B cell (primary cell): ENCODE measurements around the gene C19orf53. TPM values are rescaled to one million over a fixed set of nuclear protein-coding genes. Genes with fewer than 3 reads are reported as not detected.

Source experiments
- ATAC-seq: fragments of 200-7000 bp; cut with Tn5 transposase; one replicate; pipeline ENCODE4 v1.10.0; 2021; ENCODE audit warnings: low read depth, mild to moderate bottlenecking, moderate number of reproducible peaks, moderate library complexity
- CTCF ChIA-PET: fragments of 350-600 bp; sonication (Branson Sonifier 250); formaldehyde crosslinking; loops from one replicate; lab custom pipeline; 2021; ENCODE audit warnings: antibody characterized with exemption, inconsistent platforms; lab: Charles Lee
- POLR2A ChIA-PET: fragments of 350-600 bp; sonication (Branson Sonifier 250); formaldehyde crosslinking; loops from one replicate; lab custom pipeline; 2021; ENCODE audit warnings: antibody characterized with exemption; lab: Charles Lee
- DNase-seq: peaks from one replicate; pipeline ENCODE4 v3.0.0; 2013
- H2AFZ ChIP-seq: 2 replicates; pipeline ENCODE4 v1.6.1; 2012; ENCODE audit warnings: mild to moderate bottlenecking, low read depth, low read length; ENCODE audit not compliant: insufficient read depth, poor library complexity, severe bottlenecking
- H3K27ac ChIP-seq, 2 donors: 1 replicate in 1 of 2; 2 replicates in 1 of 2; pipeline ENCODE4 v1.5.1; 2012 to 2013; ENCODE audit warnings: low read length in 2 of 2, mild to moderate bottlenecking in 2 of 2, moderate library complexity in 1 of 2
- H3K27me3 ChIP-seq, 4 experiments: fragments of 200-600 bp in 1 of 4; sonication (generic) in 1 of 4; replicated peaks in 1 of 4; 1 replicate in 2 of 4; 2 replicates in 2 of 4; pipeline versions ENCODE4 v1.6.1 to v1.7.0; 2013 to 2016; ENCODE audit warnings: low read length in 3 of 4, mild to moderate bottlenecking in 2 of 4, mixed read lengths in 1 of 4, moderate library complexity in 1 of 4; ENCODE audit not compliant: insufficient read depth in 4 of 4, control insufficient read depth in 3 of 4; ENCODE audit errors: control extremely low read depth in 1 of 4
- H3K36me3 ChIP-seq, 2 experiments: replicated peaks in 1 of 2; 1 replicate in 1 of 2; 2 replicates in 1 of 2; pipeline versions ENCODE4 v1.6.1 to v1.7.1; 2013; ENCODE audit warnings: low read length in 1 of 2; ENCODE audit not compliant: insufficient read depth in 2 of 2, control insufficient read depth in 1 of 2; ENCODE audit errors: control extremely low read depth in 1 of 2, extremely low read depth in 1 of 2
- H3K4me1 ChIP-seq, 2 donors: fragments of 200-600 bp in 1 of 2; sonication (generic) in 1 of 2; 1 replicate in 1 of 2; 2 replicates in 1 of 2; pipeline versions ENCODE4 v1.5.1 to v1.6.1; 2013 to 2017; ENCODE audit warnings: low read length in 2 of 2; ENCODE audit not compliant: control insufficient read depth in 2 of 2, insufficient read depth in 2 of 2
- H3K4me2 ChIP-seq: replicated peaks from 2 replicates; pipeline ENCODE3; 2012; ENCODE audit warnings: mild to moderate bottlenecking, low read depth, low read length; ENCODE audit not compliant: poor library complexity, severe bottlenecking
- H3K4me3 ChIP-seq, 5 experiments: fragments of 200-600 bp in 1 of 5; sonication (generic) in 1 of 5; 1 replicate in 3 of 5; 2 replicates in 2 of 5; pipeline versions ENCODE4 v1.5.1 to v1.7.0; 2011 to 2016; ENCODE audit warnings: low read length in 4 of 5, mild to moderate bottlenecking in 4 of 5, low read depth in 2 of 5, control low read depth in 1 of 5, moderate library complexity in 1 of 5; ENCODE audit not compliant: insufficient read depth in 1 of 5; ENCODE audit errors: control extremely low read depth in 1 of 5, extremely low read depth in 1 of 5
- H3K79me2 ChIP-seq: fragments of 200-600 bp; sonication (generic); one replicate; pipeline ENCODE4 v1.6.0; 2016; ENCODE audit warnings: low read length; ENCODE audit not compliant: control insufficient read depth, insufficient read depth
- H3K9ac ChIP-seq: fragments of 200-600 bp; sonication (generic); 2 replicates; pipeline ENCODE4 v1.6.1; 2017; ENCODE audit warnings: mild to moderate bottlenecking, low read length, moderate library complexity
- H3K9me3 ChIP-seq, 3 donors: one replicate each; pipeline versions ENCODE4 v1.6.1 to v1.7.1; 2013; ENCODE audit warnings: low read length in 2 of 3; ENCODE audit not compliant: control insufficient read depth in 2 of 3, insufficient read depth in 1 of 3; ENCODE audit errors: control extremely low read depth in 1 of 3
- H4K20me1 ChIP-seq: 2 replicates; pipeline ENCODE4 v1.6.0; 2012; ENCODE audit warnings: mild to moderate bottlenecking, low read length; ENCODE audit not compliant: insufficient read depth, control insufficient read depth, poor library complexity, severe bottlenecking
- H3K27ac Mint-ChIP-seq: one replicate; pipeline ENCODE4 v1.8.0; 2021; ENCODE audit warnings: mixed read lengths
- H3K27me3 Mint-ChIP-seq: one replicate; pipeline ENCODE4 v1.8.0; 2021; ENCODE audit warnings: mixed read lengths
- H3K4me1 Mint-ChIP-seq: one replicate; pipeline ENCODE4 v1.8.0; 2021; ENCODE audit warnings: mixed read lengths
- H3K4me3 Mint-ChIP-seq: one replicate; pipeline ENCODE4 v1.8.0; 2021; ENCODE audit warnings: mixed read lengths
- H3K9me3 Mint-ChIP-seq: one replicate; pipeline ENCODE4 v1.8.0; 2022; ENCODE audit warnings: mixed read lengths; ENCODE audit not compliant: insufficient read depth
- CTCF ChIP-seq: fragments of 200-600 bp; IDR thresholded peaks from one replicate; pipeline ENCODE4 v1.8.0; 2022; ENCODE audit warnings: antibody characterized with exemption, mild to moderate bottlenecking
- EZH2 ChIP-seq: IDR thresholded peaks from 2 replicates; pipeline ENCODE4 v1.6.1; 2012; ENCODE audit warnings: borderline replicate concordance, low read depth, mild to moderate bottlenecking, moderate library complexity, low read length; ENCODE audit not compliant: insufficient read depth, poor library complexity, severe bottlenecking
- WGBS: methylation state at CpG from one replicate; pipeline ENCODE4 v1.1.5; 2013; ENCODE audit warnings: missing lambda C conversion rate; ENCODE audit not compliant: insufficient coverage; 5-methylcytosine and 5-hydroxymethylcytosine counted together
- intact Hi-C: fragments of 100-400 bp; cut with micrococcal nuclease; formaldehyde crosslinking; loops from one replicate; pipeline ENCODE4 v1.10.0; 2022
- polyA plus RNA-seq: library from polyadenylated mRNA; depleted of rRNA; stranded (reverse); fragments of >200 nt; gene quantifications from 2 replicates; pipeline ENCODE4 v1.2.3, GENCODE V29; 2012
- total RNA-seq, 2 donors: library from RNA; stranded (reverse); fragments of 120-200 nt in 1 of 2; gene quantifications; 1 replicate in 1 of 2; 2 replicates in 1 of 2; pipeline versions ENCODE4 v1.2.3 to v1.2.4, GENCODE V29; 2013 to 2022

C19orf53 gene
- total and polyA plus RNA-seq, 2 donors (not counting 1 experiment from before 2014, with no cell fraction given): 62.5 to 110 TPM

DNA sequence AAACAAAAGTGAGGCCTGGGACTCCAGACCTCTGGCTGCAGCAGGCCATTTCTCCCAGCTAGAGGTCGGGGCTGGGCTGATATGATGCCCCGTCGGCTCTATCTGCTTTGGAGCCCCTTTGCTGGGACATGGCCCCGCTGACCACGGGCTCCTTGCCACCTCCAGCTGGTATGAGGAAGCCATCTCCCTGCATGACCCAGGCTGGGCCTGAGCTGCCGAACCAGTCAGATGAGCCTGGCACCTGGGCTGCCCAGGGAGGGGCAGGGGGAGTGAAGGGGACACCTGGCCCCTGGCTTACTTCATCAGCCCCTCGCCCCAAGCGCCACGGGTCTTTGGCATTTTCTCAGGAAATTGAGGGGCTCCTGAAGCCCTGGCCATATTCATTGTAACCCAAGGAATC lies 28.8 kb downstream of the C19orf53 start:
- H3K27me3 Mint-ChIP-seq: no peaks in the 10 kb centered on the region
- Histone ChIP-seq H3K4me2 (no peak overlapping the region), H4K20me1 (no peaks in the 10 kb centered on the region), H3K4me1 (no peaks in the 10 kb centered on the region), H3K27me3 (no peaks in the 10 kb centered on the region), H3K4me3 (no peak overlapping the region), H3K36me3 (peaks cover 3 to 10% of the 10 kb centered on the region in 2 experiments), H3K9ac (no peak overlapping the region), H2AFZ (no peak overlapping the region), H3K9me3 (no peaks in the 10 kb centered on the region), H3K27ac (no peak overlapping the region), H3K79me2 (peaks cover 3% of the 10 kb centered on the region)
- no peaks in the 10 kb centered on the region for H3K4me1 Mint-ChIP-seq
- ATAC-seq: no peak
- WGBS: 96% methylated on average over 6 of the region's 9 CpGs
- H3K4me3 Mint-ChIP-seq: no peak overlapping the region
- intact Hi-C loops: no loop called here
- CTCF ChIA-PET: interaction anchor here (0.9 to 1.5 kb wide), 2 partner anchors 59 to 60 kb away, joined by 4 to 5 read pairs; no protein-coding TSS in a partner anchor
- H3K27ac Mint-ChIP-seq: no peak overlapping the region
- POLR2A ChIA-PET: no interaction called here
- TF ChIP-seq CTCF (no peak), EZH2 (no peak)
- no peaks in the 10 kb centered on the region for H3K9me3 Mint-ChIP-seq
- DNase-seq: no peak

GRCh38 chr19:13804830-13805683 lies 30.8 kb downstream of the C19orf53 start:
- ChIA-PET POLR2A (interaction anchor here (0.6 kb wide), 2 partner anchors 17 to 710 kb away, joined by 3 to 10 read pairs; no protein-coding TSS in a partner anchor), CTCF (interaction anchor here (0.5 to 1.5 kb wide), 6 partner anchors 10 to 590 kb away, joined by 3 to 6 read pairs (median 4); partner anchors contain the start of gene ZSWIM4)
- H3K4me2 ChIP-seq: no peak overlapping the region
- no peaks in the 10 kb centered on the region for H3K9me3 ChIP-seq
- H3K27ac ChIP-seq: no peak overlapping the region
- WGBS: 96% methylated on average over 34 of the region's 35 CpGs
- H3K9ac ChIP-seq: no peak overlapping the region
- no peaks in the 10 kb centered on the region for H3K27me3 Mint-ChIP-seq
- peak; percentile 33 for DNase-seq
- H3K27ac Mint-ChIP-seq: no peak overlapping the region
- no peaks in the 10 kb centered on the region for H3K4me1 Mint-ChIP-seq
- H3K4me1 ChIP-seq: no peaks in the 10 kb centered on the region
- intact Hi-C loops: no loop called here
- no peaks in the 10 kb centered on the region for H3K9me3 Mint-ChIP-seq
- H3K4me3 Mint-ChIP-seq: no peak overlapping the region
- no peak overlapping the region for H3K4me3 ChIP-seq
- H3K27me3 ChIP-seq: no peaks in the 10 kb centered on the region
- no peak for TF ChIP-seq CTCF
- ATAC-seq: no peak
- no peak overlapping the region for H2AFZ ChIP-seq
- peaks cover 3% of the 10 kb centered on the region for H3K79me2 ChIP-seq
- H3K36me3 ChIP-seq: peaks cover 3 to 10% of the 10 kb centered on the region in 2 experiments
- H4K20me1 ChIP-seq: no peaks in the 10 kb centered on the region
